ENCODE results near the gene DYNC1LI2. TPM values are rescaled to one million over a fixed set of nuclear protein-coding genes. Genes with fewer than 3 reads are reported as not detected.

The DYNC1LI2 gene
- total RNA-seq, 1 donor from 2014 or later: 84.4 TPM

- TF ChIP-seq, protein P1, sequence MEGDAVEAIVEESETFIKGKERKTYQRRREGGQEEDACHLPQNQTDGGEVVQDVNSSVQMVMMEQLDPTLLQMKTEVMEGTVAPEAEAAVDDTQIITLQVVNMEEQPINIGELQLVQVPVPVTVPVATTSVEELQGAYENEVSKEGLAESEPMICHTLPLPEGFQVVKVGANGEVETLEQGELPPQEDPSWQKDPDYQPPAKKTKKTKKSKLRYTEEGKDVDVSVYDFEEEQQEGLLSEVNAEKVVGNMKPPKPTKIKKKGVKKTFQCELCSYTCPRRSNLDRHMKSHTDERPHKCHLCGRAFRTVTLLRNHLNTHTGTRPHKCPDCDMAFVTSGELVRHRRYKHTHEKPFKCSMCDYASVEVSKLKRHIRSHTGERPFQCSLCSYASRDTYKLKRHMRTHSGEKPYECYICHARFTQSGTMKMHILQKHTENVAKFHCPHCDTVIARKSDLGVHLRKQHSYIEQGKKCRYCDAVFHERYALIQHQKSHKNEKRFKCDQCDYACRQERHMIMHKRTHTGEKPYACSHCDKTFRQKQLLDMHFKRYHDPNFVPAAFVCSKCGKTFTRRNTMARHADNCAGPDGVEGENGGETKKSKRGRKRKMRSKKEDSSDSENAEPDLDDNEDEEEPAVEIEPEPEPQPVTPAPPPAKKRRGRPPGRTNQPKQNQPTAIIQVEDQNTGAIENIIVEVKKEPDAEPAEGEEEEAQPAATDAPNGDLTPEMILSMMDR (IDR thresholded peaks at IDR 0.05): no peak
- Mint-ChIP-seq H3K4me1 (peaks cover 15% of the 10 kb centered on the region), H3K9me3 (no peaks in the 10 kb centered on the region), H3K27me3 (peaks cover 16% of the 10 kb centered on the region), H3K4me3 (peak within 1 kb of the TSS; percentile 80), H3K27ac (no peak within 1 kb of the TSS), H3K36me3 (ENCODE audit: low read depth) (no peaks in the 10 kb centered on the region)
- ATAC-seq (ENCODE audit: low read depth): peak; percentile 96
- ChIA-PET CTCF (interaction anchor here (0.7 to 0.9 kb wide), 2 partner anchors 36 to 55 kb away, joined by 3 to 4 read pairs; partner anchors contain the start of gene DYNC1LI2), POLR2A (interaction anchor here (0.7 to 0.9 kb wide), 2 partner anchors 19 to 133 kb away, joined by 3 read pairs; partner anchors contain the start of gene NAE1)
- intact Hi-C loops (cut with micrococcal nuclease): loop anchor here (1.0 kb wide), 2 partner anchors 54 to 89 kb away; partner anchors contain the start of gene DYNC1LI2
- DNase-seq: peak; percentile 76
Measured at GRCh38 chr16:66696669-66697630, 54.5 kb downstream of the DYNC1LI2 start, which contains the start of gene CMTM4. TSS of gene CMTM4 (minus strand) at chr16:66696743. CDS start at chr16:66696525, 218 bp downstream.

GRCh38 chr16:66695935-66696668 is 55.3 kb downstream of the DYNC1LI2 start:
- Mint-ChIP-seq H3K4me1 (peaks cover 15% of the 10 kb centered on the region), H3K9me3 (no peaks in the 10 kb centered on the region), H3K36me3 (ENCODE audit: low read depth) (no peaks in the 10 kb centered on the region), H3K27me3 (peaks cover 19% of the 10 kb centered on the region), H3K4me3 (peak overlapping the region; percentile 80), H3K27ac (no peak overlapping the region)
- POLR2A ChIA-PET: interaction anchor here (0.7 kb wide), 1 partner anchor 20 kb away, joined by 3 read pairs; no protein-coding TSS in a partner anchor
- peak; percentile 18 for DNase-seq
- TF ChIP-seq, protein P1 (IDR thresholded peaks at IDR 0.05): no peak
- ATAC-seq (ENCODE audit: low read depth): peak; percentile 45
- intact Hi-C loops (cut with micrococcal nuclease): loop anchor here (1.0 kb wide), 2 partner anchors 55 to 88 kb away; partner anchors contain the start of gene DYNC1LI2
- CTCF ChIA-PET: no interaction called here

DNA sequence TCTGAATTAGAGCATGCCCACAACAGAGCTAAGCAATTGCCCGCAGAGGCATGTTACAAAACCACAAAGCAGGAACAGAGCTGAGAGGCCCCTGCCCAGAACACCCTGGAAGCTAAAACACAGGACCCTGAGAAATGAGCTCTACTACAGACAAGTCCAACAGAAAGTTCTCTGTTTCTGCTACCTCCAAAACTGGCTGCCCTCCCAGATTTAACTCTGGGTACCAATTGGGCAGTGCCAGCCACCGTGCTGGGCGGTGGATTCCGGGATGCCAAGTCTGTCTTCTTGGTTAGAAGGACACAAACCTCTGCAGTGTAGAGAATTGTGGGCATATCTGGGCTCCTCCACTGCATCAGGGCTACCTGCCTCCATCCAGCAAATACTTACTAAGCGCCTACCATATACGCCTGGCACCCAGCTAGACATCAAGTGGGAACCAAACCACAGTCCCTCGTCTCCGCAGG is 55.9 kb downstream of the DYNC1LI2 start:
- ATAC-seq (ENCODE audit: low read depth) (no peak), DNase-seq (no peak)
- no peaks in the 10 kb centered on the region for H3K36me3 Mint-ChIP-seq (ENCODE audit: low read depth)
- POLR2A ChIA-PET: no interaction called here
- no peak overlapping the region for H3K27ac Mint-ChIP-seq
- H3K9me3 Mint-ChIP-seq: no peaks in the 10 kb centered on the region
- peak overlapping the region; percentile 80 for H3K4me3 Mint-ChIP-seq
- CTCF ChIA-PET: no interaction called here
- TF ChIP-seq, protein P1 (IDR thresholded peaks at IDR 0.05): no peak
- H3K27me3 Mint-ChIP-seq: peaks cover 23% of the 10 kb centered on the region
- peaks cover 15% of the 10 kb centered on the region for H3K4me1 Mint-ChIP-seq
- intact Hi-C loops (cut with micrococcal nuclease): no loop called here

GRCh38 chr16:66693149-66693548 is 58.3 kb downstream of the DYNC1LI2 start:
- H3K4me1 Mint-ChIP-seq: peaks cover 15% of the 10 kb centered on the region
- ATAC-seq (ENCODE audit: low read depth) (no peak), DNase-seq (no peak)
- no peak overlapping the region for H3K4me3 Mint-ChIP-seq
- H3K27ac Mint-ChIP-seq: no peak overlapping the region
- ChIA-PET POLR2A (no interaction called here), CTCF (no interaction called here)
- TF ChIP-seq, protein P1 (IDR thresholded peaks at IDR 0.05): no peak
- H3K36me3 Mint-ChIP-seq (ENCODE audit: low read depth): no peaks in the 10 kb centered on the region
- no peaks in the 10 kb centered on the region for H3K9me3 Mint-ChIP-seq
- intact Hi-C loops (cut with micrococcal nuclease): no loop called here
- H3K27me3 Mint-ChIP-seq: peaks cover 36% of the 10 kb centered on the region

Measured in activated B cell treated with CpG ODN at 0.5 μM for 24 hours (primary cell).